ENCODE data around the gene DIS3L2.
"Not testable (repeated sequence)": the region's sequence is repeated elsewhere in the genome, so short reads cannot be mapped to it uniquely, and the experiment has no call there.

The DIS3L2 gene

DNA sequence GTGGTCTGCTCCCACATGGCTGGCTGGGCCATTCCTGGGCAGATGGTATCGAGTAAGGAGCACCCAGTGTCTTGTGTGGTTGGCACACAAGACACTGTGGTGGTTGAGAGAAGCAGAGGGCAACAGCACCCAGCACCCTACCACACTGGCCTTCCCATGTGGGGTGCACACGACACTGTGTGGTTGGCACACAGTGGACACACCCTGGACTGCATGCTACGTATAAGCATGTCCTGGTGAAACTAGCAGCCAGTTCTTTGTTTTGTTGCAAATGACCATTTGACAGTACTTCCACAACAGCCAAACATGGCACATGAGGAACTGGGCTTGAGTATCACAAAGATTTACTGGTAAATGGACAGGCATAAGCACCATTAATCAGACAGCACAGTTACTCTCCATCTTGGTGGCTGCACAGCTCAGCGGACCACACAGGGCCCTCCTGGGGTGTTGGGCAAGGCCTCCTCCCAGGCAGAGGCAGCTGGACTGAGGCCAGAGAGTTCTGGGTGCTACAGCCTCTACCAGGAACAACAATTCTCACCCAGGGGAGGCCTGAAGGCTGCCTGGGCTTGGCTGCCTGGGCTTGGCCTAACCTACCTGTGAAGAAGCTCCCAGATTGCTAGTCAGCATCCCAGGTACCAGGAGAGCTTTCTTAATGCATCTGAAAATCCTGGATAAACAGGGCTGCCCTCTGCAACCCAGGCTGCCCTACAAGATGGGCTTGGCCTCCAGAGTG lies 357.7 kb downstream of the DIS3L2 start:
- no peaks in the 10 kb centered on the region for H3K9me3 ChIP-seq (ENCODE audit: low read depth, low read length)
- H3K27ac ChIP-seq = no peak overlapping the region
- H3K36me3 ChIP-seq (ENCODE audit: insufficient read depth, low read length) = no peaks in the 10 kb centered on the region
- no peak overlapping the region for H3K4me3 ChIP-seq
- DNase-seq (ENCODE audit: low read depth, low spot score) = no peak
- TF ChIP-seq EZH2 (IDR thresholded peaks at IDR 0.05) = no peak
- no peak for TF ChIP-seq POLR2AphosphoS5 (IDR thresholded peaks at IDR 0.05; ENCODE audit: borderline replicate concordance, low read depth, low read length)
- no peak for TF ChIP-seq FOXP2 (optimal IDR thresholded peaks at IDR 0.05; ENCODE audit: control extremely low read depth, extremely low read length, insufficient read depth)
- H3K9ac ChIP-seq (ENCODE audit: insufficient read length) = no peak overlapping the region

DNA sequence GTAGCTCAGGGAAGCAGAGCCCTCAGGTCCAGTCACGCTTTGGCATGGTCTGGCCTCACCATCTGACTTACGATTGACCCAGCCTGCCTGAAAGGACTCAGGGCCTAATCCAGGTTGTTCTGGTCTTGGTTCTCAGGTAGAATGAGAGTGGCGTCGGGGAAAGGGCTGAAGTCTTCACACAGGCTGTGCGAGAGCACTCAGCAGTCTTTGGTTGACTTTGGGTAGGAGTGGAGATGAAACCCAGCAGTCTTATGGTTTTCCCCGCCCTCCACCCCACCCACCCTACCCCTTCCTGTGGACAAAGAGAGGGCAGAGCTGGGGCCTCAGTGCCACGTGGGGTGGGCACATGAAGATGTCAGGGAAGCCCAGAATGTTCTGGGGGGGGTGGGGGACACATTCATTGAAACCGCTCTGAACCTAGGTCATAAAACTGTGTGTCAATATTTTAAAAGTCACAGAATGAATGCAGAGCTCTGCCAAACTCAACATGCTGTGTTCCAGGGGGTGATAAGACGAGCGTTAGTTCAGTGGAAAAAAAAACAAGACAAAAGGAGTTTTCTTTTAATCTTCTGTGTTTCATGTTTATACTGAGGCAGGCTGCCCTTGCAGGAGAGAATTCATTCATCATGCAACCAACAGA lies 358.4 kb downstream of the DIS3L2 start:
- Histone ChIP-seq H3K9ac (ENCODE audit: insufficient read length) (no peak overlapping the region), H3K9me3 (ENCODE audit: low read depth, low read length) (no peaks in the 10 kb centered on the region), H3K27ac (no peak overlapping the region), H3K36me3 (ENCODE audit: insufficient read depth, low read length) (no peaks in the 10 kb centered on the region), H3K4me3 (no peak overlapping the region)
- no peak for DNase-seq (ENCODE audit: low read depth, low spot score)
- TF ChIP-seq EZH2 (IDR thresholded peaks at IDR 0.05) (no peak), FOXP2 (optimal IDR thresholded peaks at IDR 0.05; ENCODE audit: control extremely low read depth, extremely low read length, insufficient read depth) (no peak), POLR2AphosphoS5 (IDR thresholded peaks at IDR 0.05; ENCODE audit: borderline replicate concordance, low read depth, low read length) (no peak)

DNA sequence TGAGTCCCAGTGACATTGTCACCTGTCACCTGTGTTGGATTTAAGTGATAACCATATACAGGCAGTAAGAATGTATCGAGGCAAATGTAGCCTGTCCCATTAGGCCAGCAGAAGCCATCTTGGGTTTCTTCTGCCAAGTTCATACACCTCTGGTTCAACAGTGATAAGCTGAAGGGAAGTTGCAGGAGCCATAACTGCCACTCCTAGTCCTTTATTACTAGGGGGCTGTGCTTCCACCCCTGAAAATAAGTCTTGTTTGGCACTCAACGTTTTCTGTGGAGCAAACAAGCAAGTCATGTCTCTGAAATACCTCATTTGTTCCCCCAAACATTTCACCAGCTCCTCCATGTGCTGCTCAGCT lies 358.9 kb downstream of the DIS3L2 start:
- H3K27ac ChIP-seq = no peak overlapping the region

DNA sequence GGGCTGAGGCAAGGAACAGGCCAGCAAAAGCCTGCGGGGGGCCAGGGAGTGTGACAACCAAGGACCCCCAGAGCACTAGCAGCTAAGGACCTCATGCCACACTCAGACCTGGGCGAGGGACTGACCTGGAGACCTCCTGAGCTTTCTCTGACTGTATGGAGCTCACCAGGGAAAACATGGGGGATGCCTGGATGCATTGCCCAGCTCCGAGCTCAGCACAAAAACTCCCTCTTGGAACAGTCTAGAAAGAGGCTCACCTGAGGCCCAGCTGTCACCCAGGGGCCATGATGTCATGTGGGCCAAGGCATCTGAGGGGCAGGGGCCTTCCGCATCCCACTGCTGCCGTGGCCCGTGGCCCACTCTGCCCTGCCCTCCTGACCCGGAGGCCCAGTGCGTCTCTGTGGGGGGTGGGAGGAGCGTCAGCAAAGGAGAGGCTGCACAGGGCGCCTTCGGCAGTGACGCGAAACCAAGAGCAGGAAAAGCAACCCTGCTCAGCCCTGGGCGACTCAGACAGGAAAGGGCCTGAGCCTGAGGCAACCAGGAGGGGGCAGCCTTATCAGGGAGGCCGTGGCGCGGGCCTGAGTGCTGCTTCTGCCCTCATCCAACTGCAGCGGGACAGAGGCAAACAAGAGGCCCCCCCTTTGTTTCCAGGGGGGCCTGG lies 359.8 kb downstream of the DIS3L2 start:
- DNase-seq (ENCODE audit: low read depth, low spot score) = no peak
- H3K27ac ChIP-seq = no peak overlapping the region
- no peaks in the 10 kb centered on the region for H3K9me3 ChIP-seq (ENCODE audit: low read depth, low read length)
- TF ChIP-seq POLR2AphosphoS5 (IDR thresholded peaks at IDR 0.05; ENCODE audit: borderline replicate concordance, low read depth, low read length) (no peak), FOXP2 (optimal IDR thresholded peaks at IDR 0.05; ENCODE audit: control extremely low read depth, extremely low read length, insufficient read depth) (no peak), EZH2 (IDR thresholded peaks at IDR 0.05) (no peak)
- no peaks in the 10 kb centered on the region for H3K36me3 ChIP-seq (ENCODE audit: insufficient read depth, low read length)
- no peak overlapping the region for H3K9ac ChIP-seq (ENCODE audit: insufficient read length)
- H3K4me3 ChIP-seq = no peak overlapping the region

More for the DNA sequence above, 358.9 kb downstream of the DIS3L2 start:
- Histone ChIP-seq H3K9me3 (ENCODE audit: low read depth, low read length) (no peaks in the 10 kb centered on the region), H3K4me3 (no peak overlapping the region), H3K36me3 (ENCODE audit: insufficient read depth, low read length) (no peaks in the 10 kb centered on the region), H3K9ac (ENCODE audit: insufficient read length) (no peak overlapping the region)
- DNase-seq (ENCODE audit: low read depth, low spot score) = no peak
- TF ChIP-seq EZH2 (IDR thresholded peaks at IDR 0.05) = no peak

DNA sequence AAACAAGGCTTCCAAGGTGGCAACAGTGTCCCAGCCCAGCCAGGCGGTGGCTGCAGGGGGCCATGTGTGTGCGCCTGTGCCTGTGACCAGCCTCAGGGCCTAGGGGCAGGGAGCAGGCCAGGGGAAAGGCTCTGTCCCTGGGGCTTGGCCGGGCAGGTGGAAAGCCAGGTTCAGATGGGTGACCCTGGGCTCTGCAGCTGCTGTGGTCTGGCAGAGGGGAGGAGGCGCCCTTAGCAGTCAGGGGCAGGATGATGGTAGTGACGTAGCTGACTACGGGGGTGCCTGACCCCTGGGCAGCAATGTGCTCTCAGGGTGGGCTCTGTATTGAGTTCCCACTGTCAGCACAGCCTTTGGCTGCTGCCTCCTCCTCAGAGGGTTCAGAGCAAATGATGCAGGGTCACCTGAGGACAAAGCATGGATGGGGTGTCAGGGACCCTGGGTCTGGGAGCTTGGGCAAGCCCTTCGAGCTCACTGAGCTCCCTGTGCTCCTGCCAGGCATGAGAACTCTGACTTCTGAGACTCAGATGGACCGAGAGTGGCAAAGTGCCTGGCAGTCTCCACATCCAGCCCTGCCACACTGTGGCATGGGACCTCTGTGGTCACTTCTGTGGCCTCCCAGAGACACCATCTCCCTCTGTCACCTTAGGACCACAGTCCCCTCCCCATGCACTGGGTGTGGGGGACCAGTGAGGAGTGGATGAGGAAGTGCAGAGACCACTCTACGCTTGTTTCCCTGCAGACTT lies 360.5 kb downstream of the DIS3L2 start:
- no peak for DNase-seq (ENCODE audit: low read depth, low spot score)
- Histone ChIP-seq H3K36me3 (ENCODE audit: insufficient read depth, low read length) (no peaks in the 10 kb centered on the region), H3K4me3 (no peak overlapping the region), H3K9ac (ENCODE audit: insufficient read length) (no peak overlapping the region), H3K27ac (no peak overlapping the region), H3K9me3 (ENCODE audit: low read depth, low read length) (no peaks in the 10 kb centered on the region)
- TF ChIP-seq EZH2 (IDR thresholded peaks at IDR 0.05) (no peak), FOXP2 (optimal IDR thresholded peaks at IDR 0.05; ENCODE audit: control extremely low read depth, extremely low read length, insufficient read depth) (no peak), POLR2AphosphoS5 (IDR thresholded peaks at IDR 0.05; ENCODE audit: borderline replicate concordance, low read depth, low read length) (no peak)

DNA sequence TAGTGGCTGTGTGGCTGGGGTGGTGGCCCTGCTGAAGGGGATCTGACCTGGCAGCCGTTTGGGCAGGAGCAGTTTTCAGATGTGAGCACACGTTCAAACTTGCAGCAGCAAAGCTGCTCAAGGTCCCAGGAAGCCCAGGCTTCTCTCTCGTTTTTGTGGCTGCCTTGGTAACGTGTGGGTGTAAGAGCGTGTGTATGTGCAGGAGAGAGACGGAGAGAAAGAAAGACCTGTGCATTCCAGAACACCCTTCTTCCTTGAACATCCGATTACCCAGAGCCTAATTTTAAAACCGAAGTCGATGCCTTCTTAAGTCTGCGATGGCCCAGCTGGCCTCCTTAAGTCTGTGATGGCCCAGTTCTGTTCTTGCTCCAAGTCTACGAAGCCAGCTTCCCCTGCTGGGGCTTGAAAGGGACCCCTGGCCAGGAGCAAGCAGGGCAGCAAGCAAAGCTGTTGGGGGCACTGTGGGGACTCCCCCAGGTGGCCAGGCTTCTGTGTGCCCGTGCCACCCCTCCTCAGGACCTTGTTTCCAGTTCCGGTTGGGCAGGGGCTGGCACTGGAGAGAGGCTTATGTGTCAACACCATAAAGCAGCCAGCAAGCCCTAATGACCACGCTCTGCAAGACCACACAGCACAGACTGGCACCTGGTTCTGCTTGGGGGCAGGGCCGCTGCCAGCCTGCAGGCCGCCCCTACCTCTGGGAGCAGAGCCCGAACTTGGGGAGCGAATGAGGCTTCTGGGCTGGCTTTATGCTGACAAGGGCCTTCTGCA lies 361.2 kb downstream of the DIS3L2 start:
- TF ChIP-seq FOXP2 (optimal IDR thresholded peaks at IDR 0.05; ENCODE audit: control extremely low read depth, extremely low read length, insufficient read depth) (no peak), POLR2AphosphoS5 (IDR thresholded peaks at IDR 0.05; ENCODE audit: borderline replicate concordance, low read depth, low read length) (no peak), EZH2 (IDR thresholded peaks at IDR 0.05) (no peak)
- Histone ChIP-seq H3K36me3 (ENCODE audit: insufficient read depth, low read length) (no peaks in the 10 kb centered on the region), H3K27ac (no peak overlapping the region), H3K4me3 (no peak overlapping the region), H3K9me3 (ENCODE audit: low read depth, low read length) (no peaks in the 10 kb centered on the region), H3K9ac (ENCODE audit: insufficient read length) (no peak overlapping the region)
- no peak for DNase-seq (ENCODE audit: low read depth, low spot score)

DNA sequence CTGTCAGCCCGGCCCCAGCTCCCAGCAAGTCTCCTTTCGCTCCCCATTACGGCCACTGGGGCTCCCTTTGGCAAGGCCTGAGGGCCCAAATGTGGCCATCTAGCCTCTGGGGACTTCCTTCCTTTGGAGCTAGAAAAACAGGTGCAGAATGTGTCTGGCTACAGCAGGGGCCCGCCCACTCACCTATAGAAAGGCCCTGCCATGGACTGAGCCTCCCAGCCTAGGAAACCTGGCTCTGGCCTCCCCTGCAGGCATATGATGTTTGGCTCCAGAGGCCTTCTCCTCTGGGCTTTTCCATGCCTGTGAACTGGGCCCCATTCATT lies 361.8 kb downstream of the DIS3L2 start:
- no peaks in the 10 kb centered on the region for H3K36me3 ChIP-seq (ENCODE audit: insufficient read depth, low read length)
- H3K27ac ChIP-seq = no peak overlapping the region
- no peak overlapping the region for H3K9ac ChIP-seq (ENCODE audit: insufficient read length)
- TF ChIP-seq FOXP2 (optimal IDR thresholded peaks at IDR 0.05; ENCODE audit: control extremely low read depth, extremely low read length, insufficient read depth) (no peak), POLR2AphosphoS5 (IDR thresholded peaks at IDR 0.05; ENCODE audit: borderline replicate concordance, low read depth, low read length) (no peak), EZH2 (IDR thresholded peaks at IDR 0.05) (no peak)
- no peaks in the 10 kb centered on the region for H3K9me3 ChIP-seq (ENCODE audit: low read depth, low read length)
- no peak overlapping the region for H3K4me3 ChIP-seq
- DNase-seq (ENCODE audit: low read depth, low spot score) = no peak

DNA sequence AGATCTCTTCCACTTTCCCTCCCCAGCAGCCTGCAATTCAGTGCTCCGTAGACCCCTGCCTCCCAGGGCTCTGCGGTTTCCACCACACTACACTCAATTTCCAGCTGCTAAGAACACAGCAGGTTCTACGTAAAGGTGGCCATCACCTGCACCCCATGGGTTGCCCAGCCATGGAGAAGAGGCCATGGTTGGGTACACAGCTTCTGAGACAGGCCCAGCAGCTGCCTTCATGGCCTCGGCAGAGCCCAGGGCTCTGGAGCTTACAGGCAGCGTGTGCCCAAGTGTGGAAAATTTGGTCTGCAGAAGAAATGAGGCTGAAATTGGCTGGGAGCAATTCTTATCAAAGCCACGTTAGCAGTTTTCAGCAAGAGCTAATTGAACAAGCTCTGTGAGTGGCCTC lies 362.5 kb downstream of the DIS3L2 start:
- H3K9ac ChIP-seq (ENCODE audit: insufficient read length); H3K9me3 ChIP-seq (ENCODE audit: low read depth, low read length); H3K4me3 ChIP-seq; H3K27ac ChIP-seq; H3K36me3 ChIP-seq (ENCODE audit: insufficient read depth, low read length); DNase-seq (ENCODE audit: low read depth, low spot score): not testable (repeated sequence)
